GM19238 (cell line): ENCODE results near the gene OR2A5.
"Not testable (repeated sequence)": the region's sequence is repeated elsewhere in the genome, so short reads cannot be mapped to it uniquely, and the experiment has no call there.

Source experiments
- DNase-seq: peaks from one replicate; pipeline ENCODE4 v3.0.0; 2011; ENCODE audit warnings: low spot score; ENCODE audit not compliant: insufficient read length

The OR2A5 gene, protein sequence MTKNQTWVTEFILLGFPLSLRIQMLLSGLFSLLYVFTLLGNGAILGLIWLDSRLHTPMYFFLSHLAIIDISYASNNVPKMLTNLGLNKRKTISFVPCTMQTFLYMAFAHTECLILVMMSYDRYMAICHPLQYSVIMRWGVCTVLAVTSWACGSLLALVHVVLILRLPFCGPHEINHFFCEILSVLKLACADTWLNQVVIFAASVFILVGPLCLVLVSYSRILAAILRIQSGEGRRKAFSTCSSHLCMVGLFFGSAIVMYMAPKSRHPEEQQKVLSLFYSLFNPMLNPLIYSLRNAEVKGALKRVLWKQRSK

GRCh38 chr7:144048648-144049047, at the start of gene OR2A5:
OR2A5 (plus strand) TSS chr7:144048948; CDS start chr7:144050402, 1,454 bp downstream.
- no peak for DNase-seq

DNA sequence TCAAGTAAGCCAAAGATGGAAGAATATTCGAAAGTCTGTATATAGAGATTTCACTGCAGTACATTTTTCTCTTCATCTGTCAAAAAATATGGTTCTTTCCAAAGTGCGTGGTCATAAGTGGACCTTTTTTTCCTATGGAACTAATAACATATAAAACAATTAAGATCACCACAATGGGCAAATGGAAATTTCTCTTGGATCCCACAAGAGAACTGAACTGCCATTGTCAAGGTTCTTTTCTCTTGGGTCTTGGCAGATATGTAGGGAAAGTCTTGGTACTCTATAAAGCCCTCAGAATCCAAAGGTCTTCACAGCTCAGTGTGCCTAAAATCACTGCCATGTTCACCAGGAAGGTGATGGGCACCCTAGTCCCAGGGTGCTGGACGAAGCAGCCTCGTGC, 48.7 kb upstream of the OR2A5 start, which contains the start of gene OR6B1:
Gene OR6B1, plus strand, starts transcription at position 301 of the 400 bp plus-strand sequence. CDS start 3,677 bp downstream, outside the sequence.
- no peak for DNase-seq

DNA sequence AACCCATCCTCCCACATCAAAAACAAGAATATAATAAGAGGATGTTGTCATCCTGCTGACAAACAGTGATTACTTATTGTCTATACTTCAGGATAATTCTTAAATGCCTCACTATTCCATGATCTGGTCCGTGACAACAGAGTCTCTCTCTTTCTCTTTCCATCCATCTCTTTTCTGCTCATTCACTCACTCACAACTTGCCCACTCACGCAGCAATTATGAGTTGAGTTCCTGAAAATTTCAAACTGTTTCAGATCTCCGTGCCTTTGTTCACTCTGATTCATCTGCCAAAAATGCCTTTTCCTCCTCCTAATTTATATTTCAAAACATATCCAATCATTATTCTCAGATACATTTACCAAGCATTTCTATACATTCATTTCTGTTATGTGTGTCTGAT, 47.2 kb upstream of the OR2A5 start:
- no peak for DNase-seq

DNA sequence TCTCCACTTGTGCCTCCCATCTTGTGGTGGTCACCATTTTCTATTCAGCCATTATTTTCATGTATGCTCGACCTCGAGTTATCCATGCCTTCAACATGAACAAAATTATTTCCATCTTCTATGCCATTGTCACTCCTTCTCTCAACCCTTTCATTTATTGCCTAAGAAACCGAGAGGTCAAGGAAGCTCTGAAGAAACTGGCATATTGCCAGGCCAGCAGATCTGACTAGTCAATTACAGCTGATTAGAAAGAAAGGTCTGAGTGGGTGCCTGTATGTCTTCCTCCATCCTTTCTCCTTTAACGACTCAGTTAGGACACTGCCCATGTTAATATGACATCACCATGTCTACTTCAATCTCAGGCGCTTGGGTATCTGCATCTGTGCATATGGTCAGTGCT, 44.0 kb upstream of the OR2A5 start:
- DNase-seq: no peak

GRCh38 chr7:144006029-144006691, 42.6 kb upstream of the OR2A5 start:
- no peak for DNase-seq

GRCh38 chr7:144006692-144007042, 42.1 kb upstream of the OR2A5 start:
- no peak for DNase-seq

DNA sequence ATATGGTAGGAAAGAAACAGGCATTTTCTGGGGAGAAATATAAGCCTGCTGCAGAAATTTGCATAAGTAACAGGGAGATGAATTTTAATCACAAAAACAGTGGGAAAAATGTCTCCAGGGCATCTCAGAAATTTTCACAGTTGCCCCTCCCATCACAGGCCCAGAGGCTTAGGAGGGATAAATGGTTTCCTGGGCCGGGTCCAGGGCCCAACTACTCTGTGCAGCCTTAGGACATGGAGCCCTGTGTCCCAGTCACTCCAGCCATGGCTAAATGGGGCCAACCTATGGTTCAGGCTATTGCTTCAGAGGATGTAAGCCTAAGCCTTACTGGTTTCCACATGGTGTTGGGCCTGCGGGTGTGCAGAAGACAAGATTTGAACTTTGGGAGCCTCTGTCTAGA, 39.4 kb upstream of the OR2A5 start:
- DNase-seq: no peak

GRCh38 chr7:144010061-144010460, 38.7 kb upstream of the OR2A5 start:
- DNase-seq: not testable (repeated sequence)

DNA sequence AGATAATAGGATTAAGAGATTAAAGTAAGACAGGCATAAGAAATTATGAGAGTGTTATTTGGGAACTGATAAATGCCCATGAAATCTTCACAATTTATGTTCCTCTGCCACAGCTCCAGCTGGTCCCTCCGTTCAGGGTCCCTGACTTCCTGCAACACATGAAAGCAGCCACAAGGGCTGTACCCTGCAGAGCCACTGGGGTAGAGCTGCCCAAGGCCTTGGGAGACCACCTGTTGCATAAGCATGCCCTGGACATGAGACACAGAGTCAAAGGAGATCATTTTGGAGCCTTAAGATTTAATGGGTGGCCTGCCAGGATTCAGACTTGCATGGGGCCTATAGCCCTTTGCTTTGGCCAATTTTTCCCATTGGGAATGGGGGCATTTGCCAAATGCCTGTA, 37.9 kb upstream of the OR2A5 start:
- DNase-seq: not testable (repeated sequence)

DNA sequence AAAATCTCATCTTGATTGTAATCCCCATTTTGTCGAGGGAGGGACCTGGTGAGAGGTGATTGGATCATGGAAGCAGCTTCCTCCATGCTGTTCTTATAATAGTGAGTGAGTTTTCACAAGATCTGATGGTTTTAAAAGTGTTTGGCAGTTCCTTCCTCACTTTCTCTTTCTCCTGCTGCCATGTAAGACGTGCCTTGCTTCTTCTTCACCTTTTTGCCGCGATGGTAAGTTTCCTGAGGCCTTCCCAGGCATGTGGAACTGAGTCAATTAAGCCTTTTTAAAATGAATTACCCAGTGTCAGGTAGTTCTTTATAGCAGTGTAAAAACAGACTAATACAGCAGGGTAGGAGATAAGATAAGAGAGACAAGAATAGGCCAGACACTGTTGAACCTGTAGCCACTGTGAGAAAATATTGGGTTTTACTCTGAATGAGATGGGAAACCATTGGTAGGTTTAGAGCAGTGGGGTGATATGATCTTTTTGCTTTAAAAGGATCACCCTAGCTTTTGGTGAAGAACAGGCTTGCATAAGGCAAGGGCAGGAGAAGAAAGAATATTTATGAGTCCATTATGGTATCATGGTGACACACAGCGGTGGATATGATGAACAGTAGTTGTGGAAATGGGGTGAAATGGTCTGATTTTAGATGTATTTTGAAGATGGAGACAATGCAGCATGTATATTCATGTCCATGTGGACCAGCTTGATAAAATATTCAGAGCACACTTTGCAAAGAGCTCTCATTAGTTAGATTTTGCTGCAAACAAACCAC, 37.1 kb upstream of the OR2A5 start:
- no peak for DNase-seq

DNA sequence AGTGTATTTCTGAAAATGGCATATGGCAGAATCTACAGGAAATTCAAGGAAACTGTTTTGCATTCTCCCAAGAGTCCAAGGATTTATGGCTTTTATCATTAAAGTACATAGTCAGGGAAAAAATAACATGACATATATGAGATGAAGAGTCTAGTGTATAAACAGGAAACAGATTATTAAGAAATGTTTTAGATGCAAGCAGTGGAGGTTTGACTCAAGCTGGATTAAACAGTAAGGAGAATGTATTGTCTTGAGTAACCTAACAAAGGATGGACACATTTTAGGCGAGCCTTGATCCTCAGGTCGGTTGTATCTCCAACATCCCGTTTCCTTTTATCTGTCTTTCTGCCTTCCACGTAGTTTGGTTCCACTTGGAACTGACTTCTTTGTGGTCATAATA, 30.7 kb upstream of the OR2A5 start:
- DNase-seq: no peak

DNA sequence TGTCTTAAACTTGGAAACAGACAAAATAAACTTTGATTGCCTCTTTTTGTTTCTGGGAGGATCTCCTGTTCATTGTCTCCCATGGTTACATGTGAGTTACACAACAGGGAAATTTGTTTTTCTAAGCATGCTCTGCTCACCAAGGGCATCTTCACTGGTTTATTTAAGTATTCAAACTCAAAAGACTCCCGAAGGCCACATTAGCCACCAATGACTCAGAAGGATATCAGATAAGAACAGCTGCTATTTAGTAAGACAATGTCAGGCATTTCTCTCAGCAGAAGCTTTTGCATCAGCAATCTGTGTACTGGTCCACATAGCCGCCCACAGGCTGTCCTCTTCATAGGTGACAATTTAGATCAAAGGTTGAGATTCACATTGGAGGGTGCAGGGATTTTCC, 29.3 kb upstream of the OR2A5 start:
- no peak for DNase-seq

DNA sequence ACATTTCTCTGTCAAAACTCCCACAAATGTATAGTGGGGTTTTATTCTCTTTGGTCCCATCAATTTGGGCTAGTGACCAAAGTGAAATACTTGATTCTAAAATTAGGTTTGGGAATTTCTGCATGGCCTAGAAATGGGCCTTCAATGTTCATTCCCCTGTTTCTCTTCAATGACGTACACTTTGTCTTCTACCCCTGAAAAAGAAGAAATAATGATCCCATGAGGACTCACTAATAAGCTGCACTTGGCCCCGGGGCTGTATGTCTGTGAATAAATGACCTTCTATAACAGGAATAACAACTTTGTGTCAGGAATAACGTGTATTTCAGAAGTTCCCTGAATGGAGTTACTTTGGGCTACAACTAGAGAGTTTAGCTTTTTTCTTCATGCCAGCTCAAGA, 28.4 kb upstream of the OR2A5 start:
- no peak for DNase-seq

- no peak for DNase-seq
Observed at GRCh38 chr7:144022169-144022568, 26.6 kb upstream of the OR2A5 start.

- no peak for DNase-seq
Observed at GRCh38 chr7:144023171-144023827, 25.4 kb upstream of the OR2A5 start.

DNA sequence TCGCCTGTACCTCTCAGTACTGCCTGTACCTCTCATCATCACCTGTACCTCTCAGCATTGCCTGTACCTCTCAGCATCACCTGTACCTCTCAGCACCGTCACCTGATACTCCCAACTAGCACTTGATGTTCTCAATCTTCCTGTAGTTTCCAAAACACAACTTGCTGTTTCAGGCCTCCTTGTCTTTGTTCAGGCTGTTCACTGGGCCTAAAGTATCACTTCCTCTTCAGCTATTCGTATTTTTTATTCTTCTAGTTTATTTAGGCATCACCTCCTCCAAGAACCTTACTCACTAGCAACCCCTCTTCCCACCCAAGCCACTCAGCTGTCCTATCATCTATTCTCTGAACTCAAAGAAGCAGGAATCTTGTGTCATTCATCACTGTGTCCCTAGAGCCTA, 24.5 kb upstream of the OR2A5 start:
- no peak for DNase-seq

DNA sequence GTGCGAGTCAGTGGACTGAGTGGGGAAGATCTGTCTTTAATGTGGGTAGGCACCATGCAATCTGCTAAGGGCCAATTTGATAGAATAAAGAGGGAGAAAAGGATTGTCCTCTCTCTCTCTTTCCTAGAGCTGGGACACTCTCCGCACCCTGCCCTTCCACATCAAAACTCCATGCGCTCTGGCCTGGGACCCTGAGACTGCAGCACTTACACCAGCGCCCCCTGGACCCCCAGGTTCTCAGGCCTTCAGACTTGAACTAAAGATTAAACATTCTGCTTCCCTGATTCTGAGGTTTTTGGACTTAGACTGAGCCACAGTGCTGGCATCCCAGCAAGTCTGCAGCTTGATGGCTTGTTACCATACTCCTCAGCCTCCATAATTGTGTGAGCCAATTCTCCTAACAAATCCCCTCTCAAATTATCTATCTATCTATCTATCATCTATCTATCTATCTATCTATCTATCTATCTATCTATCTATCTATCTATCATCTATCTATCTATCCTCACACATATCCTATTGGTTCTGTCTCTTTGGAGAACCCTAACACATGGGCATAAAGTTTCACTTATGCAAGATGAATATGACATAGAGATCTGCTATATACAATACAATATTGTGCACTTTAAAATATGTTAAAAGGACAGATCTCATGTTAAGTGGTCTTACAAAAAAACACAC, 22.4 kb upstream of the OR2A5 start:
- DNase-seq: no peak

DNA sequence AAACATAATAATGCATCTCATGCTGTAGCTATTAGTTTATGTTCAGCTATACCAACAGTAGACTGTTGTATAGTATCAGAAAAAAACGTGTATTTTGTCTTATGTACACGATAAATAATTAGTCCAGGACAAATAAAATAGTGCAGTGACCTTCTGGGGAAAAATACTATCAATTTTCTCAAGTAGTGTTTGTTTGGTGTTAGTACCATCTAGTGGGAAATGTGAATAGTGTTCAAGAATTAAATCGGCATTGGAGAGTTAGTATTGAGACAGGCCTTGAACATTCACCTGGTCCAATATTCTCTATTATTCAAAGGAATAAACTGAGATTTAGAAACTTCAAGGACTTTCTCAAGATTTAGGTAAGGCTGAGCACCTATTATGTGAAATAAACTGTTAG, 21.7 kb upstream of the OR2A5 start:
- DNase-seq: no peak

DNA sequence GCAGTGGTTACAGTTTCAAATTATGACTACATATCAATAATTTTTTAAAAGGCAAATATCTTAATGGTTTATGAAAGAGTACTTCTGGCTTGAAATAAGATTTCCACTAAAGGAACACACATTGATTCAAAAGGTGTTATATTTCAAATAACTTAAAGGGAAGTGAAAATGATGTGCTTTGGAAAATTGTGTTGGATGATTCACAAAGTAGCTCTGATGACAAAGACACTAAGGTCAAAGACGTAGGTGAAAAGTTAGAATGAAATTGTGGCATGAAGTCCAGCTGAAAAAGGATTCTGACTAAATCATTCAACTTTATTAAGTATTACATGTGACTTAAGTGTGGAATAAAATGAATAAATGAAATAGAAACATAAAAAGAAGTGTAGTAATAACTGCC, 20.8 kb upstream of the OR2A5 start:
- no peak for DNase-seq

DNA sequence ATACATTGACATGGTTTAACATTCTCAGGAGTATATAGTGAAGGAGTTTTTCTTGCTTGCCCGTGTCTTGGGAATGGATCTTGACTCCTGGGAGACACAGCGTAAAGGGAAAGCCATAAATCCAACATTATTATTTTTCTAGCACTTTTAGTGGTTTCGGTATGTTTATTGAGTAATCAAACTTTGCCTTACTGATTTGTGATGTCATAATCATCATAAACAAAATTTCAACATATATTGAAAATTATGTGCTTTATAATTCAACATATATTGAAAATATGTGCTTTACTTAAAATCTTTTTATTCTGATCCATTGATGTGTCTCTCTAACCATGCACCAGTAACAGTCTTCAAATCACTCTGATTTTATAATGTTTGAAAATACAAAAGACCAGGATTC, 20.2 kb upstream of the OR2A5 start:
- DNase-seq: no peak

DNA sequence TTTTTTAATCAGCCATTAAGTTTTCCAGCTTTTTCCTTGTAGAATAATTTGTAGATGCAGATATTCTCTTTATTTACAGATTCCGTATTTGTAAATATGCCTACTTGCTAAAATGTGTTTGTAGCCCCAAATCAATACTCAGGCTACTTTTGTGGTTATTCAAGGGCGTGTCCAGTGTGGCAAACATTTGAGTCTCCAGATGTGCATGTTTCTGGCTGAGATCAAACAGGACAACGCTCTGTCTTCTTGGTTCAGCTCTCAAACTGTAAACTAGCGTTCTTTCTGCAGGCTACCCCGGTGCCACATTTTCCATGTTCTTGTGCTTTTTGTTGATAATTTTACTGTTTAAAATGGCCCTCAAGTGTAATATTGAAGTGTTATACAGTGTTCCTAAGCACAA, 16.2 kb upstream of the OR2A5 start:
- no peak for DNase-seq
